Stimulated activated CD4-positive, alpha-beta T cell treated with anti-CD3 and anti-CD28 coated beads, Interleukin-2, amount 100 ng/mL, for 4 hours (primary cell): ENCODE results near the gene S100A3.
"Not testable (repeated sequence)": the region's sequence is repeated elsewhere in the genome, so short reads cannot be mapped to it uniquely, and the experiment has no call there.

ENCODE experiments used
- DNase-seq: peaks from one replicate; pipeline ENCODE4 v3.0.0-alpha.2; 2020; ENCODE audit warnings: low read depth

The S100A3 gene

DNA sequence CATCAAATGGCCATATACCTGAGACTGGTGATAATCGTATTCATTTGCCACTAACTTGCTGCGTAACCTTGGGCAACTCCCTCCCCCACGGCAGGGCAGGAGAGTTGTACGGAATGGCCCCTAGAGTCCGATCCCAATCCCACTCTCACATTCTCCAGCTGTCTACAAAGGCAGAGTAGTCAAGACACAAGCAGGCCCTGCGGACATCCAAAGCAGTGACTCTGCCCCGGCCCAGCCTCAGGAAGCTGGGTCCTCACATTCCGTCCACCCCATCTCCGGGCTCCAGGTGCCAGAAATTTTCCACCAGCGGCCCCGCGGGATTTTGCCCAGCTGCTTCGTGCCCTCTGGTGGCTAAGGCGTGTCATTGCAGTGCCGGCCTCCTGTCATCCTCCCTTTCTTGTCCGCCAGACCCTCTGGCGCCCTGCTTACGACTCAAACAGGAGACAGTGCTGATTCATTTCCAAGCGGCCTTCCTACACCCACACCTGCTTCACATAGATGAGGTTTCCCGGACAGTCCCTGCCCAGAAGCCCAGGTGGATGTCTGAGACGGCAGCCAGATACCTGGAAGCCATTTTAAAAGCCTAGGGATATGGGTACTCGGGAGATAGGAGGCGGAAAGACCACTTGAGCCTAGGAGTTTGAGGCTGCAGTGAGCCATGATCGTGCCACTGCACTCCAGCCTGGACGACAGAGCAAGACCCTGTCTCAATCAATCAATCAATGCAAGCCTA is 19.5 kb upstream of the S100A3 start:
- peak; percentile 70 for DNase-seq

- DNase-seq: peak; percentile 41
Observed at GRCh38 chr1:153567621-153568366, 18.7 kb upstream of the S100A3 start.

- peak; percentile 91 for DNase-seq
Observed at GRCh38 chr1:153566414-153567371, 17.6 kb upstream of the S100A3 start.

DNA sequence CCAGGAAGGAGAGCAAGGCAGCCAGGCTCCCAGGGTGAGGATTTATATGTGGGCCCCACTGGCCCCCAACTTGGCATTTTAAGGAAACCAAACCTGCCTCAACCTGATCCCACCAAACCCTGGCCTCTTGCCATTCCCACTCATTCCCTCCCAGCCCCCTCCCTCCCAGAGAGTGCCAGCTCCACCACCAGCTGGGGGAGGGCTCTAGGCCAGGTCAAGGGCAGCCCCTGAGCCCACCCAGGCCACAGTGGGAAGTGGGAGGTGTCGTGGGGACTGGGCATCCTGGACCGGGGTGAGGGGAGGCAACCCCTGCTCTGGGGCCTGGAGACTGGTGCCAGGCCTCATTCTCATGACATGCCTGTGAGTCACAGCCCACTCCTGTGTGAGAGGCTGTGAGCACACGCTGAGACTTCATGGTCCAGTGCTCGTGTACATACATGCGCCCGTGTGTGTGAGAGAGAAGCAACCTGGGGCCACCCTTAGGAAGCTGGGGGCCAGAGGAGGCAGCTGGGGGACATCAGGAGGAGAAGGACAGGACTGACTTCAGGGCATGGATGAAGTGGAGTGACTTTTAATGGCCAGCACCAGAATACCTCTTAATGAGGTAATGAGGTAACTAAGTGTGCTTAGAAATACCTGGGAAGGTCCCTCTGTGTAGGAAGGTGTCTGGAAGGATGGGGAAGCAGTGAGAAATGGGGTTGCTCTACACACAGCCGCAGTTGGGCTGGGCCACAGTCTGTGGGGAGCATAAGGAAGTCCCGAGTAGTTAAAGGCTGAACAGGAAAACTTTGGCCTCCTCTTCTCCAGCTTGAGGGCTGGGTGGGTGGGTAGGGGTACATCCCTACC is 16.7 kb upstream of the S100A3 start, which contains the start of gene S100A2:
Gene S100A2 (minus strand): TSS at position 316 of the 846 bp plus-strand sequence. CDS start 1,967 bp downstream, outside the sequence.
- DNase-seq: peak; percentile 54

- DNase-seq: no peak
Observed at GRCh38 chr1:153563991-153564390, 14.9 kb upstream of the S100A3 start.

DNA sequence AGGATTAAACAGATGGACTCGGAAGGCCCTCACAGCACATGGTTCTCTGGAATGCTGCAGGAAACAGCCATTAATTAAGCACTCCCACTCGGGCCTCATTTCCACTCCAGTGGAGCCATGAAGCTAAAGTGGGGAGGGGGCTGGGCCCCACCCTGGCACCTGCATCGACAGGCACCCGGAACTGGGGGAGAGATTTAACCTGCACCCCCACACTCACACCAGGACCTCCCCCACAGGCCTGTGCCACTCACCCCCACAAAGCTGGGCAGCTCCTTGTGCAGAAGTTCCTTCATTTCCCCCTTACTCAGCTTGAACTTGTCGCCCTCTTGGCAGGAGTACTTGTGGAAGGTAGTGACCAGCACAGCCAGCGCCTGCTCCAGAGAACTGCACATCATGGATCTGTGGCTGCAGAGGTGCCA is 14.4 kb upstream of the S100A3 start:
- DNase-seq: no peak

GRCh38 chr1:153562021-153562420 is 13.0 kb upstream of the S100A3 start:
- not testable (repeated sequence) for DNase-seq

GRCh38 chr1:153561466-153561985 is 12.5 kb upstream of the S100A3 start:
- no peak for DNase-seq

DNA sequence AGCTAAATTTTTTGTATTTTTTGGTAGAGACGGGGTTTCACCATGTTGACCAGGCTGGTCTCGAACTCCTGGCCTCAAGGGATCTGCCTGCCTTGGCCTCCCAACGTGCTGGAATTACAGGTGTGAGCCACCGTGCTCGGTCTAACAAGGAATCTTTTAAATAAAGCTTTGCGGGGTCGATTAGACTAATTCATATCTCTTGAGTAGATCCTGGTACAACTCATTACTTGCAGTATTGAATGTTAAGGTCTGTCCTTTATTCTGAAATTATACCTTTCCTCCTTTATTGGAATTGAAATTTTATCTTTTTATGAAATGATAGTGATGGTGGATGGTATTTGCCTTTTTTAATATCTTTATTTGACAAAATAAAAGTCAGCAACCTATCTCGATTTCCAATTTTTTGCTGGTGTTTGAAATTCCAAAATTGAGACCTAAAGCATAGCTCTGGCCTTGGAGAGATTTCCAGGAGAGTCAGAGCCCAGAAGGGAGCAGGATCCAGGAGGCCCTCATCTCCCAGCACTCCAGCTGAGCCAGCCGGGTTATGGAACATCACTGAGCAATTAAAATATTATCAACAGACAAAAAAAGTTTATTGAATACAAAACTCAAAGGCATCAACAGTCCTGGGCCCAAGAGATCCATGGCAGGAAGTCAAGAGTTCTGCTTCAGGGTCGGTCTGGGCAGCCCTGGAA is 11.9 kb upstream of the S100A3 start:
- no peak for DNase-seq

DNA sequence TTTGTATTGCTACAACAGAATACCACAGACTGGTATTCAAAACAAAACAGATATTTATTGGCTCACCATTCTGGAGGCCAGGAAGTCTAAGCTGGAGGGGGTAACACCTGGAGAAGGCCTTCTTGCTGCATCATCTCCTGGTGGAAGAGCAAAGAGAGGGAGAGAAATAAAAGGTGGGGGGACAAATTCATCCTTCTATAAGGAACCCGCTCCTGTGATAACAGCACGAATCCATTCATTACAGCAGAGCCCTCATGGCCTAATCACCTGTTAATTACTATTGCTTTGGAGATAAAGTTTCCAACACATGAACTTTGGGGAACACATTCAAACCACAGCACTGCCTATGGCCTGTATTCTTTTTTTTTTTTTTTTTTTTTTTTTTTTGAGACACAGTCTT is 11.2 kb upstream of the S100A3 start:
- no peak for DNase-seq

DNA sequence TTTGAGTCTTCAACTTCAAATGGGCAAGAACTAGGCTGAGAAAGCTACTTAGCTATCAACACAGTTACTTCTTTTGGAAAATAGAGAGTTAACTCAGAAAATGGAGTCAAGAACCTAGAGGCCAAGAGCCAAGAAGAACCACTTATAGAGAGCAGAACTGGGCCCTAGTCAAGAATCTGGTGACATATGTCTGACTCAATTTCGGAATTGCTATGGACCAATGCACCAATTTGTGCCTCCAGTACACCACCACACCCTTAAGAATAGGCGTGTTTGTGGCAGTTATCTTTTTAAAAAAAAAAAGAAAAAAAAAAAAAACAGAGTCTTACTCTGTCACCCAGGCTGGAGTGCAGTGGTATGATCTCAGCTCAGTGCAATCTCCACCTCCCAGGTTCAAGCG is 8.8 kb upstream of the S100A3 start:
- DNase-seq: no peak

DNA sequence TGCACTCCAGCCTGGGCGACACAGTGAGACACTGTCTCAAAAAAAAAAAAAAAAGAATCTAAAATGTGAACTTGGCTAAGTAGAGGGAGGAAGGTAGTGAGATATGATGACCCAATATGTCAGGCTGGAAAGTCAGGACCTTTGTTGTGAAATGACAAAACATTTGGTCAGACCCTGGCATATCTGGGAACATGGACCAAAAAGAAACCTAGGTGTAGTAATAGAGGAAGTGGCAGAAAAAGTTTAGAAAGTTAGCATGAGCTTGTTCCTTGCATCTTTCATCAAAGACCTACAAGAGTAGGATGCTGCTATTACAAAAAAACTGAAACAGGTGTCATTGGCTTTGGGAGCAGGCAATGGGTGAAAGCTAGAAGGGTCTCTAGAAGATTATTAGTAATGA is 7.3 kb upstream of the S100A3 start:
- DNase-seq: no peak

- DNase-seq: no peak
Observed at GRCh38 chr1:153553830-153554541, 4.9 kb upstream of the S100A3 start.

- DNase-seq: no peak
Observed at GRCh38 chr1:153553096-153553495, 4.0 kb upstream of the S100A3 start.

- no peak for DNase-seq
Observed at GRCh38 chr1:153552335-153552734, 3.3 kb upstream of the S100A3 start.

DNA sequence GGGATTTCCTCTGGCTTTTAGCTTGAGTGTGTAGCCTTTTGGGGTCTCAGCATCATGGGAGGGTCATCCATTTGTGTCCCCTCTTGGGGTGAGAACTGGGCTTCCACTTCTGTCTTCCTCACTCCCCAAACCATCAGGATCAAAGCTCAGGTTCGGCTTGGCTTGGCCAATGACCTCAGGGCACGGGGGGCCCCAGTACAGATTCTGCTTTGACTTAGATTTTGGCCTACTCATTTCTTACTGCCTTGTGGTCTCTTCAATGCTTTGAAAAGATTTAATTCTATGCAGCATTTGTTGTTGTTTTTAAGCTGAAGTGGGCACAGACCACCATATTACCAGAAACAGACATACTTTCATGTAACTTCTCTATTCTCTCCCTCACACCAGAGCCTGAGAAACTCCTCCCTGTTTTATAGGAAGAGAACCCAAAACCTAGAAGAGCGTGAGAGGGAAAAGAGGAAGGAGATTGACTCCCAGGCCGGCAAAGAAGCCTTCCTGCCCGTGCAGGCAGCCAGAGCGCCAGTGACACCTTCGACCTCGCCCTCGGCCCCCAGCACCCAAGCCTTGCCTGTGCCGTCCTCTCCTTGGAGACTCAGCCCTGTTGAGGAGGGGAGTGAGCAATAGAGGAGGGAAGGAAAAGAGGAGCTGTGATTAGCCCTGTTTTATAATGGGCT is 1.9 kb upstream of the S100A3 start:
- no peak for DNase-seq

- no peak for DNase-seq
Observed at GRCh38 chr1:153550398-153550758, 1.3 kb upstream of the S100A3 start.

DNA sequence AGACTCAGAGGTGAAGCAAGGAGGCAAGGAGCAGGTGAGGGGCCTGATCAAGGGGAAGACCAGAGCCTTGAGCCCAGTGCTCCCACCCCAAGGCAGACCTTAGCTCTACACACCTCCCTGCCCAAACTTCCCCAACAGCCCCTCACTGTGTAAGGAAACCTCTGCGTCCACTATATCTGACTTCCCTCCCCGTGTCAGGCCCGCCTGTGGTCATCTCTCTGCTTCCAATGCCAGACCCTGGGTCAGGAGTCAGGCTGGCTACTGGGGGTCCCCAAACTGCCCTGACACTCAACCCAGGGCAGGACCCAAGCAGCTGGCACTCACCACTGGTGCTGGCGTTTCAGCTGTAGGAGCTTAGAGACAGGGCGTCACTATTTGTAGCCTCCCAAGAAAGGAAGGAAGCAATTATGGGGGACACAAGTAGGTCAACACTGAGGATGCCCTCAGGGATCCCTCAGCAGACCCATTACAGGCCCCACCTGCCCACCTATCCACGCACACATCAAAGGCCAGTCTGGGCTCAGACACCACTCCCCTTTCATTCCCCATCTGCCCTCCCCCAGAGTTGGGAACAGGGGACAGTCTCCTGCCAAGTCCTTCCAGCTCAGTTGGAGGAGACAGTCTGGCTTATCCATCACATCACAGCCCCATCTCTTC is 811 bp upstream of the S100A3 start:
- no peak for DNase-seq
